GM19467 (cell line): ENCODE results near the gene ACE.

Experiments
- ATAC-seq: cut with Tn5 transposase; IDR thresholded peaks from one replicate; pipeline ENCODE4 v1.9.1; 2021; ENCODE audit warnings: mild to moderate bottlenecking, moderate library complexity; ENCODE audit not compliant: unreplicated experiment

The ACE gene

GRCh38 chr17:63514477-63514876 lies 37.6 kb downstream of the ACE start:
- no peak for ATAC-seq

- no peak for ATAC-seq
These were observed 38.1 kb downstream of the ACE start for GRCh38 chr17:63514974-63515373.

GRCh38 chr17:63515426-63515825 lies 38.6 kb downstream of the ACE start:
- no peak for ATAC-seq

- ATAC-seq = no peak
These were observed 40.3 kb downstream of the ACE start for GRCh38 chr17:63516910-63517824.

GRCh38 chr17:63517825-63518534 lies 41.1 kb downstream of the ACE start:
- ATAC-seq = no peak

GRCh38 chr17:63519116-63519881 lies 42.4 kb downstream of the ACE start:
- no peak for ATAC-seq

GRCh38 chr17:63519972-63520882 lies 43.4 kb downstream of the ACE start:
- no peak for ATAC-seq

GRCh38 chr17:63523253-63523855 lies 46.5 kb downstream of the ACE start, which contains the start of gene KCNH6:
Gene KCNH6, plus strand, starts transcription at chr17:63523358. Its CDS starts 56 bp downstream, at chr17:63523414.
- no peak for ATAC-seq

GRCh38 chr17:63524051-63524450 lies 47.2 kb downstream of the ACE start:
- no peak for ATAC-seq

GRCh38 chr17:63525190-63525946 lies 48.5 kb downstream of the ACE start:
- no peak for ATAC-seq

GRCh38 chr17:63526861-63527260 lies 50.0 kb downstream of the ACE start:
- ATAC-seq = no peak

- no peak for ATAC-seq
These were observed 51.3 kb downstream of the ACE start for GRCh38 chr17:63528183-63528582.

GRCh38 chr17:63529711-63530556 lies 53.1 kb downstream of the ACE start:
- ATAC-seq = no peak

GRCh38 chr17:63530557-63531021 lies 53.7 kb downstream of the ACE start:
- no peak for ATAC-seq

- ATAC-seq = no peak
These were observed 54.4 kb downstream of the ACE start for GRCh38 chr17:63531022-63531965.

- no peak for ATAC-seq
These were observed 56.7 kb downstream of the ACE start for GRCh38 chr17:63533433-63534077.
